Epithelial cell of esophagus (primary cell): ENCODE results near the gene ARHGAP22.

ENCODE experiments used
- DNase-seq: peaks from one replicate; pipeline ENCODE4 v3.0.0; 2010; ENCODE audit warnings: low read depth
- H3K4me3 ChIP-seq: 2 replicates; pipeline ENCODE4 v1.5.1; 2011; ENCODE audit warnings: mild to moderate bottlenecking, low read length, control low read depth
- TF ChIP-seq, protein P1 (sequence below): IDR thresholded peaks from 2 replicates; pipeline ENCODE4 v1.5.1; 2011; ENCODE audit warnings: low read depth, mild to moderate bottlenecking, low read length, control low read depth, inconsistent platforms; ENCODE audit not compliant: insufficient read depth; ENCODE audit errors: missing control alignments

Gene ARHGAP22

GRCh38 chr10:48573045-48573444 lies 31.8 kb downstream of the ARHGAP22 start:
- H3K4me3 ChIP-seq, result no peak overlapping the region
- no peak for DNase-seq
- TF ChIP-seq, protein P1, sequence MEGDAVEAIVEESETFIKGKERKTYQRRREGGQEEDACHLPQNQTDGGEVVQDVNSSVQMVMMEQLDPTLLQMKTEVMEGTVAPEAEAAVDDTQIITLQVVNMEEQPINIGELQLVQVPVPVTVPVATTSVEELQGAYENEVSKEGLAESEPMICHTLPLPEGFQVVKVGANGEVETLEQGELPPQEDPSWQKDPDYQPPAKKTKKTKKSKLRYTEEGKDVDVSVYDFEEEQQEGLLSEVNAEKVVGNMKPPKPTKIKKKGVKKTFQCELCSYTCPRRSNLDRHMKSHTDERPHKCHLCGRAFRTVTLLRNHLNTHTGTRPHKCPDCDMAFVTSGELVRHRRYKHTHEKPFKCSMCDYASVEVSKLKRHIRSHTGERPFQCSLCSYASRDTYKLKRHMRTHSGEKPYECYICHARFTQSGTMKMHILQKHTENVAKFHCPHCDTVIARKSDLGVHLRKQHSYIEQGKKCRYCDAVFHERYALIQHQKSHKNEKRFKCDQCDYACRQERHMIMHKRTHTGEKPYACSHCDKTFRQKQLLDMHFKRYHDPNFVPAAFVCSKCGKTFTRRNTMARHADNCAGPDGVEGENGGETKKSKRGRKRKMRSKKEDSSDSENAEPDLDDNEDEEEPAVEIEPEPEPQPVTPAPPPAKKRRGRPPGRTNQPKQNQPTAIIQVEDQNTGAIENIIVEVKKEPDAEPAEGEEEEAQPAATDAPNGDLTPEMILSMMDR, result no peak

GRCh38 chr10:48572414-48572813 lies 32.5 kb downstream of the ARHGAP22 start:
- no peak for DNase-seq
- H3K4me3 ChIP-seq, result no peak overlapping the region
- TF ChIP-seq, protein P1, result no peak

DNA sequence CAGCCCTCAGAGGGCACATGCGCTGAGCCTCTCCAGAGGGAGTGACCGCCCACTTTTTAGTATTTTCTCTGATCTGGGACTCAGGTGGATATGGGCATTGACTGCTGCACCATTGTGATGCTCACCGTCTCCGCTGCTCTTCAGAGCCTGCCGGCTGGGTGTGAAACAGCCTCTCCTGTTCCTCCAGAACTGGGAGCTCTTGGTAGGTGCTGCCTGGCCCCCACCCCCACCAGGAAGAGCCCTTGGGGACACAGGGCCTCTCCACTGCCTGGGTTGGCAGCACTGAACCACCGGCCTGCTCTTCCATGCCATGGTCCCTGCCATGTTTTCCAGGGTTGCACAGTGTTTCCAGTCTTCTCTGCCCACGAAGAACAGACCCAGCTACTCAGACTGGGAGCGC lies 36.3 kb downstream of the ARHGAP22 start:
- H3K4me3 ChIP-seq, result no peak overlapping the region
- no peak for DNase-seq
- TF ChIP-seq, protein P1, result no peak

- DNase-seq, result no peak
- TF ChIP-seq, protein P1, result no peak
- H3K4me3 ChIP-seq, result no peak overlapping the region
These were observed 36.7 kb downstream of the ARHGAP22 start for GRCh38 chr10:48568131-48568530.

GRCh38 chr10:48567346-48567745 lies 37.5 kb downstream of the ARHGAP22 start:
- H3K4me3 ChIP-seq, result no peak overlapping the region
- DNase-seq, result no peak
- TF ChIP-seq, protein P1, result no peak

DNA sequence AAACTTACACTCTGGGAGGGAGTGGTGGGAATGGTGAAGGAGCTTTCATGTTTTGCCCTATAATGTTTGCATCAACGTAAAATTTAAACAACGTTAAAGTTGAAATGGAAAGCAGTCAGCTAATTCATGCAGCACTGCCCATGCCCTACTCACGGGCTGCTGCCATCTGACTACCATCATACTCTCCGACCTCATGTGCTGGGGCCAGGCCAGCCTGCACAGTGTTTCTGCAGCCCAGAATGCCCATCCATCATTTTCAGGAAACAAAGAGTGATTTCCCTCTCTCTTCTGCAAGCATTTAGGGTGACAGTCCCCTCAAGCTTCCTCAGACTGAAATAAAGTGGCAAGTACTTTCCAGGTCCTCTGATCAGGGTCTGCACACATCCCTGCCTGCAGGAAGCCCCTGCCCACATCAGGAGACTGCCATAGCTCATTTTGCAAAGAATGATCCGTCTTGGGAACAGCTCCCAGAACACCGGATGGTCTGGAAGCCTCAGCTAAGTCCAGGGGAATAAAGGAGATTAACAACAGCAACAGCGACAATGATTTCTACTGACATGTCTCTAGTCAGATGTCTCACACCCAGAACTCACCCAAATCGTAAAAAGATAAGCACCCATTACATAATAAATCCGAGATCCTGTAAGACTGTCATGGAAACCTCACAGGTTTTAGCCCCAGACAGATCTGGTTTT lies 40.3 kb downstream of the ARHGAP22 start:
- no peak for DNase-seq
- TF ChIP-seq, protein P1, result no peak
- H3K4me3 ChIP-seq, result no peak overlapping the region

DNA sequence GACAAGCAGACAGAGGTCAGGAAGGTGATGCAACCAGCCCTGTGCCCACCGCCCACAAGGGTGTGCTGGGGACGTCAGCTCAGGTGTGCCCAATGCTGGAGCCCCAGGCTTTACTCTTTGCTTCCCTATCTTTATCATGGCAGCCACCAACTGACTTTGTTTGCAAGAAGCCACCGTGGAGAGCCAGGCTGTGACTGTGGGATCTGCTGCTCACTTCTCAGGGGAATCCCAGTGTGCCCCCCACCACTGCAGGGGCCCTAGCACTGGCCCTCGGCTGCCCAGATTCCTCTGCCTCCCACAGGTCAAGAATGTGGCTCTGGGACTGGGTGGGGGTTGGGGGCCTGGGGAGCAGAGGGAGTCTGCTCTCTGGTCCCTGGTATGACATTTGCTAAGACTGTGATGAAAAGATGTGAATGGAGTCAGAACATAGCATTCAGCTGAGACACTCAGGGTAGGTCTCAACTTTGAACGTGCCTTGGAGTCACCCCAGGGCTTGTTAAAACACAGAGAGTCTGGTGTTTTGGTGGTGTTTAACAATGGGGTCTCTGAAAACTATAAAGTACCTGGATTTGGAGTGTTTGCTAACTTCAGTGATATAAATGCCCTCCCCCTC lies 47.3 kb downstream of the ARHGAP22 start:
- TF ChIP-seq, protein P1, result no peak
- no peak overlapping the region for H3K4me3 ChIP-seq
- DNase-seq, result peak; percentile 10
